Retinal pigment epithelial cell (primary cell): ENCODE measurements around the gene DIDO1.

Experiments
- DNase-seq: peaks from one replicate; pipeline ENCODE4 v3.0.0-alpha.2; 2010; ENCODE audit warnings: low read depth
- H3K4me3 ChIP-seq: 2 replicates; pipeline ENCODE4 v1.5.1; 2011; ENCODE audit warnings: mild to moderate bottlenecking, low read length, control low read depth, moderate library complexity
- TF ChIP-seq, protein P1 (sequence below): conservative IDR thresholded peaks from 2 replicates; pipeline ENCODE4 v1.5.1; 2011; ENCODE audit warnings: low read depth, low read length, control low read depth, inconsistent platforms

The DIDO1 gene

DNA sequence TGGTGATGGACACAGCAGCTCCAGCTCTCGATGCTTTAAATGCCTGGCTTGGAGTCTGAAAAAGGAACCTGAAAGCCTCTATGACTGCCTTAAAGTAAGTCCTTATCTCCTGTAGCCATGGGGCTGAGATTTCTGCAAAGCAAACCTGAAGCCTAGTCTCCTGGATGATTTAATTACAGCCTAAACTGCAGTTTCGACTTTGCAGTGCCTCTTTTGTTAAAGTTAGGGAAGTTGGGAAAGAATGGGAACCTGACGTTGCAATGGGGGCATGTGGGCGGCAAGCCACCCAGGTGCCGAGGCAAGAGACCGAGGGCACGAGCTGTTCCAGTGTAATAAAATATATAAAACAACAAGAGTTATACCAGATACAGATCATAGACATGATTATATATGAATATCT is 53.0 kb downstream of the DIDO1 start:
- no peak for DNase-seq
- TF ChIP-seq, protein P1, sequence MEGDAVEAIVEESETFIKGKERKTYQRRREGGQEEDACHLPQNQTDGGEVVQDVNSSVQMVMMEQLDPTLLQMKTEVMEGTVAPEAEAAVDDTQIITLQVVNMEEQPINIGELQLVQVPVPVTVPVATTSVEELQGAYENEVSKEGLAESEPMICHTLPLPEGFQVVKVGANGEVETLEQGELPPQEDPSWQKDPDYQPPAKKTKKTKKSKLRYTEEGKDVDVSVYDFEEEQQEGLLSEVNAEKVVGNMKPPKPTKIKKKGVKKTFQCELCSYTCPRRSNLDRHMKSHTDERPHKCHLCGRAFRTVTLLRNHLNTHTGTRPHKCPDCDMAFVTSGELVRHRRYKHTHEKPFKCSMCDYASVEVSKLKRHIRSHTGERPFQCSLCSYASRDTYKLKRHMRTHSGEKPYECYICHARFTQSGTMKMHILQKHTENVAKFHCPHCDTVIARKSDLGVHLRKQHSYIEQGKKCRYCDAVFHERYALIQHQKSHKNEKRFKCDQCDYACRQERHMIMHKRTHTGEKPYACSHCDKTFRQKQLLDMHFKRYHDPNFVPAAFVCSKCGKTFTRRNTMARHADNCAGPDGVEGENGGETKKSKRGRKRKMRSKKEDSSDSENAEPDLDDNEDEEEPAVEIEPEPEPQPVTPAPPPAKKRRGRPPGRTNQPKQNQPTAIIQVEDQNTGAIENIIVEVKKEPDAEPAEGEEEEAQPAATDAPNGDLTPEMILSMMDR = no peak
- H3K4me3 ChIP-seq = no peak overlapping the region

DNA sequence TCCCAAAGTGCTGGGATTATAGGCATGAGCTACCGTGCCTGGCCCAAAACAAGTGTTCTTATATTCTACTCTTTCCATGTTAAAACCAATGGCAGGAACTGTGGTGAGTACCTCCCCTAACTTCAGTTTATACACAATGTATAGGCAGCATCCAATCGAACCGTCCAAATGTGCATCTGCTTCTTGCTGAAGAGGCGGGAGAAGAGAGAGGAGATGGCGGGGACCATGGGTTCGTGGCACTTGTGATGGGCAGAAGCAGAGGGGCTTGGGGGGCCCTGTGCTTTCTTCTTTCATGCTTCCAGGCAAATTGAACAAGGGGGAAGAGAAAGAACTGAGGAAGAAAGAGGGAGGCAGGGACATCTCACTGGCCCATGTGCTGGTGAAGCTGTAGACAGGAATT is 53.4 kb downstream of the DIDO1 start:
- no peak for DNase-seq
- TF ChIP-seq, protein P1 = no peak
- H3K4me3 ChIP-seq = no peak overlapping the region

DNA sequence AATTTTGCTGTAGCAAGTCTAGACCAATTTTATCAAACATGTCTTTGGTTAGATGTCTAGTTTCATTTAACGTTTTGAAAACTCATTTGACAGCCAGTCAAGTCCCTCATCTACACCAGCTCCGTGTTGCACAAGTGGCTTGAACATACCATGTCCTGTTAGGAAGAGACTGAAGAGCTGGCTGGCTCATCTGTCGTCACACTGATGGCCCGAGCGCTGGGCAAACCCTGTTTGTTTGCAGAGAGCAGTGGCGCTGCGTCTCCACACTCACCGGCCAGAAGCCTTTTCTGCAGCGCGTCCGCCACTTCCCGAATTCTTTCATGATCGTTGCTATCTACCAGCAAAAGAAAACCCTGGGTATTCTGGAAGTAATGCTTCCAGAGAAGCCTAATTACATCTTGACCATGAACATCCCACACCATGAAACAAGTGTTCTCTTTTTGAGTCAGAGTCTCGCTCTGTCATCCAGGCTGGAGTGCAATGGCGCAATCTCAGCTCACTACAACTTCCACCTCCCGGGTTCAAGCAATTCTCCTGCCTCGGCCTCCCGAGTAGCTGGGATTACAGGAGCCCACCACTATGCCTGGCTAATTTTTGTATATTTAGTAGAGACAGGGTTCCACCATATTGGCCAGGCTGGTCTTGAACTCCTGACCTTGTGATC is 54.0 kb downstream of the DIDO1 start:
- DNase-seq = no peak
- no peak overlapping the region for H3K4me3 ChIP-seq
- TF ChIP-seq, protein P1 = no peak

DNA sequence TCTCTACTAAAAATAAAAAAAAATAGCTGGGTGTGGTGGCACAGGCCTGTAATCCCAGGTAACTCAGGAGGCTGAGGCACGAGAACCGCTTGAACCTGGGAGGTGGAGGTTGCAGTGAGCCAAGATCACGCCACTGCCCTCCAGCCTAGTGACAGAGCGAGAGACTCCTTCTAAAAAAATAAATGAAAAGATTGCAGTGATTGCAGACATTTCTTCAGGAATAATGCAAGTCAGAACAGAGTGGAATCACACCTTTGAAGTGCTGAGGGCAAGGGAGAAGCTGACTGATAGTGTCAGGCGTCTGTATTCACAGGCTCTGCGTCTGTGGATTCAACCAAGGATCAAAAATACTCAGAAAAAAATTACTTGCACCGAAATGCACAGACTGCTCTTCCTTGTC is 62.1 kb downstream of the DIDO1 start:
- TF ChIP-seq, protein P1 = no peak

DNA sequence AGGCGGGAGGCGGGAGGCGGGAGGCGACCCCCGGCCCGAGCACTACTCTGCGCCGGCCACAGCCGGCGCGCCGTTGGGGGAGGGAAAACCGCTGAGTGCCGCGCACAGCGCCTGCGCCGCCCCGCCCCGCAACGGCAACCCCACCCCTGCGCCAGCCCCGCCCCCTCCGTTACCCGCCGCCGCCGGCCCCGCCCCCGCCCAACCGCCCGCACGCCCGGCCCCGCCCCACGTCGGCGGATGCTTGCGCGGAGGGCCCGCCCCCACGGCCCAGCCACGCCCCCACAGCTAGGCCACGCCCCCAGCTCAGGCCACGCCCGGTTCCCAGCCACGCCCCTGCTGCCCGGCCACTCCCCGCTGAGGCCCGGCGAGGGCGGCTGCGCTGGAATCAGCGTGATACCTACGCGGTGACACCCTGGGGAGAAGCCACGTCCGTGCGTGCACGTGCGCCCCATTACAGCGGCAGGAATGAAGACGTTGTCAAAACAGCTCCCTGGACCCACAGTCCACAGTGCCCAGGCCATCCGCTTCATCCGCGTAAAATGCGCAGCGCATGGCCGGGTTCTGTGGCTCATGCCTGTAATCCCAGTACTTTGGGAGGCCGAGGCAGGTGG is 64.5 kb downstream of the DIDO1 start, which contains the start of gene TCFL5:
TSS of gene TCFL5 (minus strand) at position 97 of the 611 bp plus-strand sequence. CDS start 152 bp downstream, outside the sequence.
- DNase-seq = peak; percentile 59
- peak within 1 kb of the TSS; percentile 47 for H3K4me3 ChIP-seq
- TF ChIP-seq, protein P1 = no peak

More for the DNA sequence above, 62.1 kb downstream of the DIDO1 start:
- no peak for DNase-seq
- H3K4me3 ChIP-seq = no peak overlapping the region

DNA sequence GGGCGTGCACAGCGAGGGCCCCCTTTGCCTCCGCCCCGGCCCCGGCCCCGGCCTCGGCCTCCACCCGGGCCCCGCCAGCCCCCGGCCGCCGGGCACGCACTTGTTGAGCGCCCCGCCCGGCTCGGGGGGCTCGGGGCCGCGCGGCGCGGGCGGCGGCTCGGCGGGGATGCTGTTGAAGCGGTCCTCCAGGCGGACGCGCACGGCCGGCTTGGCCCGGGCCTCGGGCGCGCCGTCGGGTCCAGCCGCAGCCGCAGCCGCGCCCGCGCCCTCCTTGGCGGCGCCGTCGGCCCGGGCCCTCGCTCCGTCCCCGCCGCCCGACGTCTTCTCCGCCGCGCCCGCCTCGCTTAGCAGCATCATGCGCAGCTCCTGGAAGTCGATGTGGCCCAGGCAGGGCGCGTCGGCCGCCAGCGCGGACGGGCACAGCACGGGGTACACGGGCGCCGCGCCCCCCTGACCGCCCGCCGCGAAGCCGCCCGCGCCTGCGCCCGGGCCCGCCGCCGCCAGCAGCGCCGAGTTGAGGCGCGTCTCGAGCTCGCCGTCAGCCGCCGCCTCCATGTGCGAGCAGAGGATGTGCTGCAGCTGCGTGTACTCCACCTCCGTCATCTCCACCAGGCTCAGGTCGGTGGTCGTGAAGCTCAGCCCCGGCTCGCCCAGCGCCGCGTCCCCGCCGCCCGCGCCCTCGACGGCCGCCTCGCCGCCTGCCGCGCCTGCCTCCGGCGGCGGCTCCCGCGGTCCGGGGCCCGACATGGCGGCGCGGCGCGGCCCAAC is 65.2 kb downstream of the DIDO1 start:
- TF ChIP-seq, protein P1 = no peak
- DNase-seq = no peak
- peak overlapping the region; percentile 47 for H3K4me3 ChIP-seq
